ENCODE measurements around the gene PDE1C.

- TF ChIP-seq RAD21 (IDR thresholded peaks at IDR 0.05; ENCODE audit: low read length) (no peak), CTCF (conservative IDR thresholded peaks at IDR 0.05; ENCODE audit: low read depth, low read length) (no peak), CHD1 (IDR thresholded peaks at IDR 0.05; ENCODE audit: low read depth, low read length) (no peak), POLR2A (IDR thresholded peaks at IDR 0.05; ENCODE audit: low read depth, low read length) (no peak), USF2 (IDR thresholded peaks at IDR 0.05; ENCODE audit: low read depth, low read length) (no peak), SMC3 (IDR thresholded peaks at IDR 0.05; ENCODE audit: low read depth, low read length) (no peak)
These were observed 26.5 kb downstream of the PDE1C start for GRCh38 chr7:32043688-32044087.

Measured in IMR-90 (cell line).